HG02623 (cell line): Measurements from ENCODE around the gene ARL4D.
"Not testable (repeated sequence)": the region's sequence is repeated elsewhere in the genome, so short reads cannot be mapped to it uniquely, and the experiment has no call there.

Experiments
- ATAC-seq: cut with Tn5 transposase; IDR thresholded peaks from one replicate; pipeline ENCODE4 v1.9.1; 2021; ENCODE audit warnings: moderate library complexity; ENCODE audit not compliant: unreplicated experiment

ARL4D gene

DNA sequence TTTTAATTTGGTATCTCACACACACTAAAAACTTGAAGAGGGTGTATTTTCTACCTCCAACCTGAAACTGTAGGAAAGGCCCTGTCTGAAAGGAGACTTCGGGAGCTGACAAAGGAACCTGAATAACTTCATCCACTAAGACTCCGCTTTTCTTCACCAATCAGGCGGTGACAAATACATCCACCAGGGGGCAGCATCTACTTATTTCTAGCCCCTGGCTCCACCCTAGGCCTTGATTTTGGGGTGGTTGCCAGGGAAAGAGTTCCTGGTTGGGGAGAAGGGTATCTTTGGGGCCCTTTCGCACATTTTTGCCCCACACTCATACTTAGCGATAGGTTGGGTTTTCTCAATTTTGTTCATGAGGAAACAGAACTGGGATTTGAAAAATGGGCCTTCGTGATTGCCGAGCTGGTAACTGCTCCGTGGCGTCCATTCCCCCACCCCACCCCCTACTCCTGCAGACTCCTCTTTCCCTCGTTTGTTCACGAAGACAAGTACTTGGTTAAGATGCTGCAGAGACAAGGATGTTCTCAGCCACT lies 4.8 kb upstream of the ARL4D start:
- no peak for ATAC-seq

GRCh38 chr17:43394696-43395095 lies 4.1 kb upstream of the ARL4D start:
- ATAC-seq = not testable (repeated sequence)

DNA sequence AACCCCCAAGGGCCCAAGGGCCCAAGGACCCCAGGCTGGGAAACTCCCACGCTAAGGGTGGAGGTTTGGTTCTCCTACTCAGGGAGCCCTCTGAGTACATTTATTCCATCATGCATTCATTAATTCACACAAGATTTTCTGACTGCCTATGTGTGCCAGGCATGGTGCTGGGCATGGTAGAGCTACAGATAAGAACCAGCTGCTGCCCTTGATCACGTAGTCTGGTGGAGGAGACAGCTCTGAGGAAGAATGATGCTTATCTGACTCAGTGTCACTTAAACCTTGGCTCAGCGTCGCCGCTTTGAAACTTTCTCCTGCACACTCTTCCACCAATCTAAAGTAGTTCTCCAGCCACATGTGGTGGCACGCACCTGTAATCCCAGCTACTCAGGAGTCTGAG lies 3.6 kb upstream of the ARL4D start:
- no peak for ATAC-seq

DNA sequence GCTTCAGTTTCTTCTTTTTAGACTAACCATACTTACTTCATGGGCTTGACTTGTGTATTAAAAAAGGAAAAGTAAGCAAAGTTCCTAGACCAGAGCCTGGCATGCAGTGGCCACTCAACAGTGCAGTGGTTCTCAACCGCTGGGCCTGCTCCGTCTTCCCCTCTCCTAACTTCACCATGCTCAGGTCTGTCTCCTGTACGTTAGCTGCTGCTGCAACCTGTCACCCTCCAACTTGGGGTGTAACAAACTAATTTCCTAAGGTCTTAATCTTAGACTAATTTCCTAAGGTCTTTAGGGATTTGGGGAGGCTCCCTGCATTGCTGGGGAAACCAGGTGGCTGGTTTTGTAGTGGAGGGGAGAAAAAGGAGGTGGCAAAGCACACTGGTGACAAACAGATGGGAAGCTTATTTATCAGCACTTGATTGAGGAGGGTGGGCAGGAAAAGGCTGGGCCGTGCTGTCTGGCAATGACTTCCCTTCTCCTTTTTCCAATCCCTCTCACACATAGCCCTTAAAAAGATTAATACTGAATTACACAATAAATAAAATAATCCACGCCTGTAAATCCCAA lies 2.2 kb upstream of the ARL4D start:
- no peak for ATAC-seq

GRCh38 chr17:43399839-43400328 lies 1.1 kb downstream of the ARL4D start:
- ATAC-seq = no peak

DNA sequence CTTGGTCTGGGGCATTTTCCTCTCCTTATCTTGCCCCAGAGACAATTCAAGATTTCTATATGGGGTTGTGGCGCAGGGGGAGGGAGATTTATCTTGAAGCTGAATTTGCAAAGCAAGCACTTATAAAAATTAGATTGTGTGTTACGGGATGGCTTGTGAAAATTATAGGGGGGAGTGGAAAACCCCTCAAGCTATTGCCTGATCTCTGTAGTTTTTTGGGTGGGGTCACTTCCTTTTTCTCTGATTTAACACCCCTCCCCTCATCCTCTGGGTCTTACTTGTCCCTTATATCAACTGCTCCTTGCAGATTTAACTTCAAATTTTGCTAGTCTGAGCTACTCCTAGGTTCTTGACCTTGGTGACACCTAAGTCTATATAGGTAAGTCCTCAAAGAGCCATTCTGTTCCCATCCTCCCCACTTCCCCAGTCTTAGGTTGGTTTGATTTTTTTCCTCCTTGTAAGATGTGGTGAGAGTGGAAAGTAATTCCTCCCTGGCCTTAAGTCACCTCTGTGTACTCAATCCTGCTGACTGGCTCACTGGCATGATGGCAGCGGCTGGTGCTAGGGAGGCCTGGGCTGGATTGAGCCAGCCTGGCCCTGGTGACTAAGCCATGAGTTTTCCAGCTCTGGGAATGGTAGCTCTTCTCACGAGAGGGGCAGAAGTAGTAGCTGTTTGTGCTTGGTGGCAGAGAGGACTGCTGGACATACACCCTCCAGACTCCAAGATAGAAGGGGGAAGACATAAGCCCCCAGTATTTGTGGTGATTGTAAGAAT lies 2.3 kb downstream of the ARL4D start:
- no peak for ATAC-seq

- ATAC-seq = no peak
Observed at GRCh38 chr17:43402078-43402477, 3.3 kb downstream of the ARL4D start.

DNA sequence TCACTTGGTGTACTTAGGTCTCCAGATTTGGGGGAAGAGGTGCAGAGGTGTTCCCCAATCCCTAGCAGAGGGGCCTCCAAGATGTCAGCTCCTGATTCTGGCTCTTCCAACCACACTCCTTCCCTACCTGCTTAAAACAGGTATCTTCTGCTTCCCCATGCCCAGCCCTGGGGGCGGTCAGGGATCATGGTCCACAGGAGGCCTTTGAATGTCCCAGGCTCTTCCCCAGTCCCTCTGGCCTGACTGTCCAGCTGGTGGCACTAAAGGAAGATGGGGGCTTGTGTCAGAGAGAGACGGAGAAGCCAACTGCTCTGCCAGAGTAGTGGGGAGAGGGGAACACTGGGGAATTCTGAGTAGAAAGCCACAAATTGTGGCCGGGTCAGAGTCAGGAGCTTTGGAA lies 3.8 kb downstream of the ARL4D start:
- ATAC-seq = no peak

GRCh38 chr17:43403846-43404245 lies 5.1 kb downstream of the ARL4D start:
- ATAC-seq = no peak

DNA sequence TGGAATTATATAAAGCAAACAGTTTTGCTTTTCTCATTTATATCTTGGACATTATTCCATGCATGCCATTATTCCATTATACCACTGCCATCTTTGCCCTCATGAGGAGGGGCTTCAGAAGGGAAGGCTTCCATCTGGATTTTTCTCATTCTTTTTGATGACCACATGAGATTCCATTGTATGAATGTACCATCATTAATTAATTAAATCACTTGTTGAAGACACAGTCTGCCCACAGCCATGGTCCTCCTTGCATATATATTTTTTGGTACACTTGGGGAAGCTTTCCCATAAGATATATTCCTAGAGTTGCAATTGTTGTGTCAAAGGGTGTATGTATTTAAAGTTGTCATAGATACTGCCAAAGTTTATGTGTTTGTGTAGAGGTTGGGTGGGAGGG lies 7.1 kb downstream of the ARL4D start:
- ATAC-seq = no peak

DNA sequence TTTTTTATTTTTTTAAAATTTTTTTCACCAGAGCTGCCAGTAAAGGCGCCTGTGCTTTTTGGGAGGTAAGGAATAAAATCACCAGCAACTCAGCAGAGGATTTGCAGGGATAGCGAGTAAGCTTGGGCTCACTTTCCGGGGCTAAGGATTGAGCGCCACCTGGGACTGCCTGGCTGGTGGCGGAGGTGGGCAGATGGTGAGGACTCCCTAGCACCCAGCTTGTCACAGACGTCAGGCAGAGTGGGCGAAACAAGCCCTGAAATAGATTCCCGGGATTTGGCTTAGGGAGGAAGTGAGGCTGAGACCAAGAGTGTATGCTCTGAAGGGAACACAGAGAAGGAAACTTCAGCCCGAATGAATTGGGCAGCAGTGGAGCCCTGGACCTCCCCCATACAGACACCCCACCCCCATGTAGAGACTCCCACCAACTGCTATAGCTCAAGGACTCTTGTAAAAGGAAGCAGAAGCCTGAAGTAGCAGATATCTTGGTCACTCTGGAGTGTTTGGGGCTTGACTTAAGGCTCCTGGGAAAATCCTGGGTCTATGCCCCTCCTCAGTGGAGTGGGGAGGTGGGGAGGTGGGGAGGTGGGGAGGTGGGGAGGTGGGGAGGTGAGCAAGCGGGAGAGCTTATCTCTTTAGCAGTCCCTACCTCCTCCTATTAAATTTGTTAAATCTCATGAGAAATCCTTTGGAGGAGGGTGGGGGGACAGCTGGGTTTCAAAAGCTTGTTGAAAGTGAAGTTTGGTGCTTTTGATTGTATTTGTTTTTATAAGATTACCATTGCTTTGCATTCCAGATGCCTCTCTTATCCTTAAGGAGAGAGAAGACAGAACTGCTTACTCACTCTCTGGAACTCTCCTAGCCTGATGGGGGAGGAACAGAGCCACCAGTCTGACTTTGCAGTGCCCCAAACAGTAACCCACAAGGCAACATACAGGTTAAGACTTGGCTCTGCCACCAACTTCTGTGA lies 8.2 kb downstream of the ARL4D start:
- ATAC-seq = no peak

DNA sequence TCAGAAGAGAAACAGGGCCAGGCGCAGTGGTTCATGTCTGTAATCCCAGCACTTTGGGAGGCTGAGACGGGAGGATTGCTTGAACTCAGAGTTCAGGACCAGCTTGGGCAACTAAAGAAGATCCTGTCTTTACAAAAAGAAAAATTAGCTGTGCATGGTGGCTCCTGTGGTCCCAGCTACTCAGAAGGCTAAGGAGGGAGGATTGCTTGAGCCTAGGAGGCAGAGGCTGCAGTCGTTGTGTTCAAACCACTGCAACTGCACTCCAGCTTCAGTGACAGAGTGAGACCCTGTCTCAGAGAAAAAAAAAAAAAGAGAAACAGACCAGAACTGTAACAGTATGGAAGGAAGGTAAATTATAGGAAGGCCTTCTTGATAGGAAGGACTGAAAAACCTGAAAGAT lies 10.3 kb downstream of the ARL4D start:
- ATAC-seq = no peak

DNA sequence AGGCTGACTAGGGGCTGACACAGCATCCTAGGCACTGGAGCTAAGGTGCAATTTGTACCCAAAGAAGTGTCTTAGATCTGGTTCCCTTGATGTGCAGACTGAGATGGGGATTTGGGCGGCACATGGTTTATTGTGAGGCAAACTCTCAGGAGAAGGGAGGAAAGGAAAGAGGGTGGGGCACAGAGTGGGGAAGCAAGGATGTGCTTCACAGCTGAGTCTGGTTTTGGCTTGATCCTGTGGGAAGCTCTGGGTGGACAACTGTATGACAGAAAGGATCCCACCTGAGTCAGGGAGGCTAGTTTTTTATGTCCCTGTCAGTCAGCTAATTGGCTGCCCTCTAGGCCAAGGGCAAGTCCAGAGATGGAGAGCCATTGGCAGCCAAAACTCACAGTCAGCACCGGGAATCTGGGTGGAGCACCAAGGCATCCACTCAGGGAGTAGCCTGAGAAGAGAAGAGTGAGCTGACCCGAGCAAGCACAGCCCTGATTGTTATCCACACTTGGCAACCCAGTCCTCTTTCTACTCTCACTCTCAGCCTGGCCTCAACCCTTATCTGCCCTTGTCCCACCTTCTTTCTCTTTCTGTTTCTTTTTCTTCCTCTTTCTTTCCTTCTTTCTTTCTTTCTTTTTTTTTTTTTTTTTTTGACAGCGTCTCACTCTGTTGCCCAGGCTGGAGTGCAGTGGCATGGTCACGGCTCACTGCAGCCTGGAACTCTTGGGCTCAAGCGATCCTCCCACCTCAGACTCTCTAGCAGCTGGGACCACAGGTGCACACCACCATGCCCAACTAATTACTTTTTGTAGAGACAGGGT lies 12.0 kb downstream of the ARL4D start:
- no peak for ATAC-seq

GRCh38 chr17:43411369-43411677 lies 12.5 kb downstream of the ARL4D start:
- ATAC-seq = no peak

DNA sequence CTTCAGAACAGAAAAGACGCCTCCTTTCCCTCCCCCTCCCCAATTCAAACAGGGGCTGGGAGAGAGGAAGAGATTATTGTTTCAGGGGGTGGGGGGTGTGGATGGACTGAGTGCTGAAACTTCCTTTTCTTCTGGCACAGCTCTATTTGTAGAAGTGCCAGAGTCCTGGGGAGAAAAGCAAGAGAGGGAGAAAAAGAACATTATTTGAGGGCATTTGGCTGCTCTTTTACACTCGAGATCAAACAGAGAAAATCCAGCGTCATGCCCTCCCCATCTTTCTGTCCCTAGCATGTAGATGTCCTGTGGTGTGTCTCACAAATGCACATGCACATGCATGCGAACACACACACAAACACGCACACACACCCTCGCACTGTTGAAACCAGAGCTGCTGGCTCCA lies 13.0 kb downstream of the ARL4D start:
- no peak for ATAC-seq

DNA sequence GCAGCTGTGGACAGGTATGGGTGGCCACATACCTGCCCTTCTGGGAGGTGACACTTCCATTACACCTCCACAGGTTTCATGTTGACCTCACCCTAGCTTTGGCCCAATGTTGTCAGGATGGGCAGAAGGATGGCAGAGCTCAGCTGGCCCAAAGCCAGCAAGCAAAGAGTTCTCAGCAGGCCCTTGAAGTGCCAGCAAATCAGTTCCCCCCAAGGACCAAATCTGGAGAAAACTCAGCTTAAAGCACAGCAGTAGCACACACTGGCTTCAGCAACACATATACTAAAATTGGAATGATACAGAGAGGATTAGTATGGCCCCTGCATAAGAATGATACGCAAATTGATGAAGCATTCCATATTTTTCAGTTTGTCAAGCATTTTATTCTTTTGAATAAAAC lies 13.4 kb downstream of the ARL4D start:
- ATAC-seq = no peak

GRCh38 chr17:43416998-43417890 lies 18.5 kb downstream of the ARL4D start:
- ATAC-seq = no peak

DNA sequence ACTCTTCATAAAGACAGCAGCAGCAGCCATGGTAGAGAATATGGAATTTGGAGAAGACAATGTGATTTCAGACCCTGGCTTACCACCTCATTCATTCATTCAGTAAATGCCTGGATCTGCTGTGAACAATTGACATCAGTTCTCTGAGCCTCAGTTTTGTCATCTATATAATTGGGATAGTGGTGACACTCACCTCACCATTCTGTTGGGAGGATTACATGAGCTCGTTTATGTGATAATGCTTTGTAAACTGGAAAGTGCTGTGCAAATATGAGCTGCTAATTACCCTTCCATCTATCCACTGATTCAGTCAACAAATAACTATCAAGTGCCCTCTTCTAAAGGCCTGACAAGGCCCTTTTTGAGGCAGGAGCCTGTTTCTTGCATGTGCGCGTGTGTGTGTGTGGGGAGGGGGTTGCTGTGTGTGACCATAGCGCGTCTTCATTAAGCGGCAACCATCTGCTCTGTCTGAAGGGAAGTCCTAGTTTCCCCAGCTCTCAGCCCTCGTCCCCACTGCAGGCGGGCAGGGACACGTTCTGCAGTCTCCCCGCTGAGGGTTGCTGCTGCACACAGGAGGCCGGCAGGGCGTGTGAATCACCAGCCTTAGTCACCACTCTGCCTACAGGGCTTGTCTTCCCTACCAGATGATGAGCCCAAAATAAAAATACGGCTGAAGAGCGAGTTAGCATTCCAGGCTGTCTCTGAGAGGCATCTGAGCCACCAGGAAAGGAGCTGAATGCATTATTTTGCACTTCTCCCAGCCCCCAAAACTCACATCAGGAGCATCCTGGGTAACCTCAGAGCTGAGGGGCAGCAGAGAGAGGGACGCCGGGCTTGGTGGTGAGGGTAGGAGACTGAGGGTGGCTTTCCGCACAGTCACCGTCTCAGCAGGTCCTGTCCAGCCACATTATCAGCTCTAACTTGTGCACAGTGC lies 19.9 kb downstream of the ARL4D start:
- ATAC-seq = no peak
